ENCODE data around the gene SETD7. TPM values are rescaled to one million over a fixed set of nuclear protein-coding genes. Genes with fewer than 3 reads are reported as not detected.
A peak's percentile ranks its signal among the peaks of the same experiment; 100 is the strongest.

Gene SETD7
- total RNA-seq (ENCODE audit: low replicate concordance), result 4.9 and 8.2 TPM in 2 replicates

DNA sequence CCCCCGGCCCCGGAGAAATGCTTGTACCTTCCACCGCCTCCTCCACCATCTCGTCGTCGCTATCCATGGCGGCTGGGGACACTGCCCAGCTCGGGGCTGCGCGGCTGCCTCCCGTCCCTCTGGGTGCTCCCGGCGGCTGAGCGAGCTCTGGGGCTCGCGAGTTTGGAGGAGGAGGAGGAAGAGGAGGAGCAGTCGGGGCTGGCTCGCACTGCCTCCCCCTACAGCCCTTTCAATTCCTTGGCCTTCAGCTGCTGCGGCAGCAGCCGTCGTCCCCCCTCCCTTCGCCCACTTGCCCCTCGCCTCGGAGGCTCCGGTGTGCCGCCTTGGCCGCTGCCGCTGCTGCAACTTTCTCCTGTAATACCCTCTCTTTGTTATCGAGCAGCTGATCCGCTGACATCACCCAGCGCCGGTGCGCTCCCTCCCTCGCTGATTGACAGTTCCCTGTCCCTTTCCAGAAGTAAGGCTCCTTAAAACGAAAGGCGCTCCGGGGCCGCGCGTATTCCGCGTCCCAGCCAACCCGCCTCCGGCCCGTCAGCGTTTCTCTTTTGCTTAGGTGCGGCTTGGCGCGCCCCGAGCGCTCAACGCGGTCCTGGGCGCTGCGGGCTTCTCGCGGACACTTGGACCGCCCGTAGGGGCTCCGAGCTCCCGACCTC lies at the start of gene SETD7:
TSS of gene SETD7 (minus strand) at position 149 of the 653 bp plus-strand sequence. CDS start at position 67, 82 bp downstream.
- H3K9me3 Mint-ChIP-seq, result no peaks in the 10 kb centered on the region
- H3K4me3 Mint-ChIP-seq, result peak within 1 kb of the TSS; percentile 99
- Histone ChIP-seq H3K9me3 (ENCODE audit: low read depth) (no peaks in the 10 kb centered on the region), H3K27me3 (peaks cover 70% of the 10 kb centered on the region), H3F3A (ENCODE audit: low read depth) (peaks cover 45% of the 10 kb centered on the region), H3K4me1 (peaks cover 37% of the 10 kb centered on the region), H3K4me3 (peak within 1 kb of the TSS; percentile 59), H3K36me3 (no peaks in the 10 kb centered on the region), H3K4me2 (peak within 1 kb of the TSS; percentile 94), H3K27ac (no peak within 1 kb of the TSS), H3K9ac (no peak within 1 kb of the TSS), H4K20me1 (ENCODE audit: low read depth) (no peaks in the 10 kb centered on the region), H2AFZ (replicated peaks) (peak within 1 kb of the TSS; percentile 90), H3K79me2 (ENCODE audit: low read depth) (no peaks in the 10 kb centered on the region)
- DNase-seq (ENCODE audit: low spot score), result peak; percentile 85
- peaks cover 29% of the 10 kb centered on the region for H3K27me3 Mint-ChIP-seq (ENCODE audit: insufficient read depth, low read depth)
- no peak for TF ChIP-seq EZH2phosphoT487 (IDR thresholded peaks at IDR 0.05)
- TF ChIP-seq EZH2 (IDR thresholded peaks at IDR 0.05), result no peak
- TF ChIP-seq CTCF (IDR thresholded peaks at IDR 0.05), result no peak
- peak within 1 kb of the TSS; percentile 99 for H3K27ac Mint-ChIP-seq
- peaks cover 71% of the 10 kb centered on the region for H3K4me1 Mint-ChIP-seq
- no peaks in the 10 kb centered on the region for H3K36me3 Mint-ChIP-seq

DNA sequence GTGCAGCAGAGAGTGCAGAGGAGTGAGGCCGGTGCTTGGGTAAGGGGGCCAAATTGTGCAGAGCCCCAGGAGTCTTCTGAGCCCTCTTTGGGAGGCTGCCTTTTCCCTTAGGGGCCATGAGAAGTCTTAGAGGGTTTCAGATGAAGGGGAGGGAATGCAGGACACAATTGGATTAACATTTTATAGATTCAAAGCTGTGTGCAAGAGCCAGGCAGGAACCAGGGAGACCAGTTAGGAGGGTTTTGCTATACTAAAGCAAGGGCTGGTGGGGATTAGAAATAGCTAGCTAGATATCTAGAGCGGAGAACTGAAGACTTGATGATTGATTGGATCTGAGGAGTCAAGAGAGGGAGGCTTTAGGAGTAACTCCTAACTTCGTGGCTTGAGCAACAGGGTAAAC lies 49.5 kb upstream of the SETD7 start:
- Histone ChIP-seq H3K27ac (no peak overlapping the region), H3F3A (ENCODE audit: low read depth) (peaks cover 3% of the 10 kb centered on the region), H3K27me3 (no peaks in the 10 kb centered on the region), H4K20me1 (ENCODE audit: low read depth) (no peaks in the 10 kb centered on the region), H3K4me2 (no peak overlapping the region), H3K79me2 (ENCODE audit: low read depth) (no peaks in the 10 kb centered on the region), H3K36me3 (no peaks in the 10 kb centered on the region), H3K9ac (no peak overlapping the region), H2AFZ (replicated peaks) (no peak overlapping the region), H3K4me1 (peaks cover 19% of the 10 kb centered on the region), H3K9me3 (ENCODE audit: low read depth) (no peaks in the 10 kb centered on the region), H3K4me3 (no peak overlapping the region)
- Mint-ChIP-seq H3K27me3 (ENCODE audit: insufficient read depth, low read depth) (peaks cover 2% of the 10 kb centered on the region), H3K4me3 (no peak overlapping the region), H3K9me3 (peaks cover 4% of the 10 kb centered on the region), H3K36me3 (no peaks in the 10 kb centered on the region), H3K4me1 (peaks cover 27% of the 10 kb centered on the region), H3K27ac (peak overlapping the region; percentile 17)
- no peak for DNase-seq (ENCODE audit: low spot score)
- TF ChIP-seq CTCF (IDR thresholded peaks at IDR 0.05) (no peak), EZH2phosphoT487 (IDR thresholded peaks at IDR 0.05) (no peak), EZH2 (IDR thresholded peaks at IDR 0.05) (no peak)

DNA sequence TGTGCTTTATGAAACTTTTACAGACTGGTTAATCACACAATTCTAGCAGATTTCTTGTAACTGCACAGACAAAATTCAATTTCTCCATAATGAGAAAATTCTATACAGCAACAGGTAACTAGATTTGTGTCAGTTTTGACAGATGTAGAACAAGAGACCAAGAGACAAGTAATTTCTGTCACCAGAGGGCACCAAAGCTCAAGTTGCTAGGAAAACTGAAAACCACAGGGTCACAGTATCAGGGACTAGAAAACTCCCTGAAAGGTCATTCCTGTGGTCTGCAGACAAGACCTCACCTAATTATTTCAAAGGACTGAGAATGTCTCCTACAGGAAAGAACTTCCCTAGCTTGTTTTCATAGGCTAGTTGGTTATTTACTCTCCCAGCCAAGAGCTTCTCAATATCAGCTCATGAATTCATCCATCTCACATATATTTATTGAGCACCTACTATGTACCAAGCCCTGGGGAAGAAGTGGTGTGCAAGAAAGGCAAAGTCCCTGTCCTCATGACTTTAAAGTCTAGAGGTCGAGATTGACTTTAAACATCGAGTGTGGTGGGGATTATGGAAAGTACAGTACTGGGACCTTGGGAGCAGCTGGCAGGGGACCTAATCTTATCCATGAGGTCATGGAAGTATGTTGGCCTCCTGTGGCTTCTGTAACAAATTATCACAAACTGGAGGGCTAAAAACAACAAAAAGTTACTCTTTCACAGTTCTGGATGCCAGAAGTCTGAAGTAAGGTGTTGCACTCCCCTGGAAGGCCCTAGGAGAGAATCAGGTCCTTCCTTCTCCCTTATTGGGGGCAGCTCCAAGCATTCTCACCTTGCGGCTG lies 47.8 kb upstream of the SETD7 start:
- no peaks in the 10 kb centered on the region for H3K36me3 ChIP-seq
- peaks cover 26% of the 10 kb centered on the region for H3K4me1 Mint-ChIP-seq
- H3K36me3 Mint-ChIP-seq, result no peaks in the 10 kb centered on the region

More for the DNA sequence above, 47.8 kb upstream of the SETD7 start:
- Histone ChIP-seq H3K4me1 (peaks cover 16% of the 10 kb centered on the region), H3F3A (ENCODE audit: low read depth) (peaks cover 3% of the 10 kb centered on the region), H2AFZ (replicated peaks) (no peak overlapping the region), H4K20me1 (ENCODE audit: low read depth) (no peaks in the 10 kb centered on the region), H3K9ac (no peak overlapping the region), H3K4me2 (no peak overlapping the region), H3K27me3 (no peaks in the 10 kb centered on the region), H3K9me3 (ENCODE audit: low read depth) (no peaks in the 10 kb centered on the region), H3K27ac (no peak overlapping the region), H3K79me2 (ENCODE audit: low read depth) (no peaks in the 10 kb centered on the region), H3K4me3 (no peak overlapping the region)
- DNase-seq (ENCODE audit: low spot score), result peak; percentile 83
- Mint-ChIP-seq H3K9me3 (peaks cover 4% of the 10 kb centered on the region), H3K4me3 (no peak overlapping the region), H3K27ac (no peak overlapping the region), H3K27me3 (ENCODE audit: insufficient read depth, low read depth) (peaks cover 5% of the 10 kb centered on the region)
- TF ChIP-seq CTCF (IDR thresholded peaks at IDR 0.05) (peak; percentile 79), EZH2 (IDR thresholded peaks at IDR 0.05) (no peak), EZH2phosphoT487 (IDR thresholded peaks at IDR 0.05) (no peak)

All from neural progenitor cell (in vitro differentiated cells).